ENCODE results near the gene STMN3. TPM values are rescaled to one million over a fixed set of nuclear protein-coding genes. Genes with fewer than 3 reads are reported as not detected.

Gene STMN3
- total RNA-seq, 1 experiment from 2014 or later: 15.8 TPM

GRCh38 chr20:63664861-63665594, 11.8 kb upstream of the STMN3 start:
- Histone ChIP-seq H3K9me2 (replicated peaks; ENCODE audit: low read length) (no peaks in the 10 kb centered on the region), H3K9me3 (ENCODE audit: low read length) (no peaks in the 10 kb centered on the region), H2AFZ (ENCODE audit: low read length) (no peak overlapping the region), H3K4me2 (ENCODE audit: low read length) (no peak overlapping the region), H3K27me3 (ENCODE audit: low read length) (no peaks in the 10 kb centered on the region), H3K36me3 (ENCODE audit: low read depth, low read length) (peaks cover 58% of the 10 kb centered on the region), H3F3A (ENCODE audit: low read length, unreplicated experiment) (no peaks in the 10 kb centered on the region), H3K9ac (ENCODE audit: low read length) (no peak overlapping the region), H4K20me1 (ENCODE audit: low read length) (no peaks in the 10 kb centered on the region), H3K79me2 (ENCODE audit: low read length) (peaks cover 9% of the 10 kb centered on the region), H3K27ac (ENCODE audit: low read length) (no peak overlapping the region), H3K4me1 (ENCODE audit: insufficient read depth, low read length) (no peaks in the 10 kb centered on the region), H3K4me3 (ENCODE audit: low read length) (no peak overlapping the region)
- DNase-seq (no peak), ATAC-seq (no peak)
- TF ChIP-seq EZH2phosphoT487 (IDR thresholded peaks at IDR 0.05; ENCODE audit: borderline replicate concordance, low read length): no peak
- TF ChIP-seq EZH2 (IDR thresholded peaks at IDR 0.05; ENCODE audit: low read length, unreplicated experiment): no peak
- TF ChIP-seq CTCF (conservative IDR thresholded peaks at IDR 0.05; ENCODE audit: low read depth, low read length): no peak
- ChIA-PET CTCF (no interaction called here), POLR2A (ENCODE audit: unreplicated experiment) (no interaction called here)
- intact Hi-C loops (cut with micrococcal nuclease): no loop called here
- no TSS peak for BruUV-seq (replicated peaks)

GRCh38 chr20:63664143-63664851, 11.1 kb upstream of the STMN3 start:
- no peak for DNase-seq
- ATAC-seq: no peak
- CTCF ChIA-PET: no interaction called here
- no peaks in the 10 kb centered on the region for H3F3A ChIP-seq (ENCODE audit: low read length, unreplicated experiment)
- BruUV-seq (replicated peaks): no TSS peak
- TF ChIP-seq EZH2 (IDR thresholded peaks at IDR 0.05; ENCODE audit: low read length, unreplicated experiment) (no peak), EZH2phosphoT487 (IDR thresholded peaks at IDR 0.05; ENCODE audit: borderline replicate concordance, low read length) (no peak), CTCF (conservative IDR thresholded peaks at IDR 0.05; ENCODE audit: low read depth, low read length) (no peak)
- peaks cover 58% of the 10 kb centered on the region for H3K36me3 ChIP-seq (ENCODE audit: low read depth, low read length)
- peaks cover 16% of the 10 kb centered on the region for H3K79me2 ChIP-seq (ENCODE audit: low read length)
- no peak overlapping the region for H3K9ac ChIP-seq (ENCODE audit: low read length)
- H3K27ac ChIP-seq (ENCODE audit: low read length): no peak overlapping the region
- peaks cover 5% of the 10 kb centered on the region; the same call in 1 of the 2 replicates for H3K4me1 ChIP-seq (ENCODE audit: insufficient read depth, low read length)
- H3K9me3 ChIP-seq (ENCODE audit: low read length): no peaks in the 10 kb centered on the region
- no peaks in the 10 kb centered on the region for H3K27me3 ChIP-seq (ENCODE audit: low read length)
- no peak overlapping the region for H2AFZ ChIP-seq (ENCODE audit: low read length)
- intact Hi-C loops (cut with micrococcal nuclease): no loop called here
- no peak overlapping the region for H3K4me2 ChIP-seq (ENCODE audit: low read length)
- no peak overlapping the region for H3K4me3 ChIP-seq (ENCODE audit: low read length)
- POLR2A ChIA-PET (ENCODE audit: unreplicated experiment): no interaction called here
- no peaks in the 10 kb centered on the region for H4K20me1 ChIP-seq (ENCODE audit: low read length)
- H3K9me2 ChIP-seq (replicated peaks; ENCODE audit: low read length): no peaks in the 10 kb centered on the region

All from PC-3 (cell line).